ENCODE results near the gene SOCS3. TPM values are rescaled to one million over a fixed set of nuclear protein-coding genes. Genes with fewer than 3 reads are reported as not detected.

Gene SOCS3
- total RNA-seq, 4 donors from 2014 or later: 20.9 to 101 (median 39.5) TPM

- Histone ChIP-seq H3K27me3 (no peaks in the 10 kb centered on the region), H3K9me3 (no peaks in the 10 kb centered on the region), H3K36me3 (no peaks in the 10 kb centered on the region), H3K4me3 (no peak overlapping the region), H3K27ac (peak overlapping the region in 1 of 2 donors; percentile 35), H3K4me1 (peaks cover 5 to 11% of the 10 kb centered on the region in 2 donors)
- TF ChIP-seq POLR2A (IDR thresholded peaks at IDR 0.05) (no peak), CTCF (IDR thresholded peaks at IDR 0.05) (no peak)
- DNase-seq: no peak
- intact Hi-C loops (cut with DNase I; ENCODE audit: low total_unique reads): no loop called here
Measured at GRCh38 chr17:78374631-78375274, 14.9 kb upstream of the SOCS3 start.

- H3K36me3 ChIP-seq: no peaks in the 10 kb centered on the region
- H3K4me3 ChIP-seq: no peak overlapping the region
- no peaks in the 10 kb centered on the region for H3K9me3 ChIP-seq
- intact Hi-C loops (cut with DNase I; ENCODE audit: low total_unique reads): no loop called here
- H3K4me1 ChIP-seq: peaks cover 0 to 5% of the 10 kb centered on the region in 2 donors
- no peak overlapping the region for H3K27ac ChIP-seq
- H3K27me3 ChIP-seq: no peaks in the 10 kb centered on the region
- TF ChIP-seq POLR2A (IDR thresholded peaks at IDR 0.05) (no peak), CTCF (IDR thresholded peaks at IDR 0.05) (no peak)
- DNase-seq: no peak
Measured at GRCh38 chr17:78374189-78374588, 14.3 kb upstream of the SOCS3 start.

- Histone ChIP-seq H3K27me3 (no peaks in the 10 kb centered on the region), H3K36me3 (no peaks in the 10 kb centered on the region), H3K27ac (no peak overlapping the region), H3K9me3 (no peaks in the 10 kb centered on the region), H3K4me3 (no peak overlapping the region), H3K4me1 (peaks cover 0 to under 1% of the 10 kb centered on the region in 2 donors)
- intact Hi-C loops (cut with DNase I; ENCODE audit: low total_unique reads): no loop called here
- TF ChIP-seq CTCF (IDR thresholded peaks at IDR 0.05) (no peak), POLR2A (IDR thresholded peaks at IDR 0.05) (no peak)
- DNase-seq: no peak
Measured at GRCh38 chr17:78372841-78373240, 13.0 kb upstream of the SOCS3 start.

- no peaks in the 10 kb centered on the region for H3K36me3 ChIP-seq
- DNase-seq: no peak
- no peak for TF ChIP-seq POLR2A (IDR thresholded peaks at IDR 0.05)
- TF ChIP-seq CTCF (IDR thresholded peaks at IDR 0.05): no peak
- no peak overlapping the region for H3K27ac ChIP-seq
- intact Hi-C loops (cut with DNase I; ENCODE audit: low total_unique reads): no loop called here
- H3K4me3 ChIP-seq: no peak overlapping the region
- peaks cover 0 to 3% of the 10 kb centered on the region in 2 donors for H3K4me1 ChIP-seq
- no peaks in the 10 kb centered on the region for H3K27me3 ChIP-seq
- no peaks in the 10 kb centered on the region for H3K9me3 ChIP-seq
Measured at GRCh38 chr17:78371056-78371455, 11.2 kb upstream of the SOCS3 start.

- H3K9me3 ChIP-seq: no peaks in the 10 kb centered on the region
- H3K4me3 ChIP-seq: no peak overlapping the region
- no peaks in the 10 kb centered on the region for H3K27me3 ChIP-seq
- TF ChIP-seq POLR2A (IDR thresholded peaks at IDR 0.05) (no peak), CTCF (IDR thresholded peaks at IDR 0.05) (no peak)
- DNase-seq: no peak
- peaks cover 0 to 9% of the 10 kb centered on the region in 2 donors for H3K4me1 ChIP-seq
- intact Hi-C loops (cut with DNase I; ENCODE audit: low total_unique reads): no loop called here
- no peak overlapping the region for H3K27ac ChIP-seq
- H3K36me3 ChIP-seq: no peaks in the 10 kb centered on the region
Measured at GRCh38 chr17:78369791-78370381, 10.0 kb upstream of the SOCS3 start.
